Stomach (tissue), 9 donors: ENCODE results near the gene FURIN. TPM values are rescaled to one million over a fixed set of nuclear protein-coding genes. Genes with fewer than 3 reads are reported as not detected.
A peak's percentile ranks its signal among the peaks of the same experiment; 100 is the strongest.
"Not testable (repeated sequence)": the region's sequence is repeated elsewhere in the genome, so short reads cannot be mapped to it uniquely, and the experiment has no call there.

ENCODE experiments used
- DNase-seq, 2 donors: peaks; one replicate each; pipeline versions ENCODE4 v3.0.0 to v3.0.0-alpha.2; 2013 to 2019
- H3K27ac ChIP-seq, 5 donors: fragments of 200-600 bp in 4 of 5; sonication (generic) in 4 of 5; one replicate each; pipeline ENCODE4 v1.5.1; 2013 to 2019; ENCODE audit warnings: mild to moderate bottlenecking in 1 of 5, moderate library complexity in 1 of 5
- H3K27me3 ChIP-seq, 3 donors: fragments of 200-600 bp; sonication (generic); one replicate each; pipeline ENCODE4 v1.5.1; 2017 to 2019; ENCODE audit warnings: mixed run types in 1 of 3
- H3K36me3 ChIP-seq, 4 donors: fragments of 200-600 bp; sonication (generic); 1 replicate in 3 of 4; 2 replicates in 1 of 4; pipeline ENCODE4 v1.5.1; 2016 to 2019
- H3K4me1 ChIP-seq, 4 donors: fragments of 200-600 bp; sonication (generic); one replicate each; pipeline ENCODE4 v1.5.1; 2016 to 2019
- H3K4me3 ChIP-seq, 4 donors: fragments of 200-600 bp; sonication (generic) in 3 of 4; one replicate each; pipeline ENCODE4 v1.5.1; 2016 to 2019; ENCODE audit warnings: mild to moderate bottlenecking in 1 of 4
- H3K9me3 ChIP-seq, 4 donors: fragments of 200-600 bp; sonication (generic); one replicate each; pipeline ENCODE4 v1.5.1; 2016 to 2019
- CTCF ChIP-seq, 7 experiments: fragments of 450-650 bp in 4 of 7; fragments of 200-600 bp in 3 of 7; sonication (generic) in 3 of 7; IDR thresholded peaks; one replicate each; pipeline ENCODE4 v1.5.1; 2016 to 2019; ENCODE audit warnings: antibody characterized with exemption in 7 of 7, control low read depth in 2 of 7, mild to moderate bottlenecking in 1 of 7
- EP300 ChIP-seq: sonication (generic); formaldehyde crosslinking; IDR thresholded peaks from one replicate; pipeline ENCODE4 v1.6.1; 2017; ENCODE audit warnings: antibody characterized with exemption
- POLR2A ChIP-seq, 4 donors: fragments of 450-650 bp; IDR thresholded peaks; one replicate each; pipeline ENCODE4 v1.6.1; 2016; ENCODE audit warnings: antibody characterized with exemption in 4 of 4, control low read depth in 2 of 4, mild to moderate bottlenecking in 1 of 4, moderate library complexity in 1 of 4
- POLR2AphosphoS5 ChIP-seq, 3 donors: sonication (generic); formaldehyde crosslinking; IDR thresholded peaks; one replicate each; pipeline ENCODE4 v1.6.1; 2016; ENCODE audit warnings: antibody characterized with exemption in 3 of 3
- WGBS, 5 donors: extraction: QIAGEN DNeasy Blood & Tissue Kit in 3 of 5; methylation state at CpG; one replicate each; pipeline versions ENCODE4 v1.1.5 to v1.1.7; 2013 to 2018; 5-methylcytosine and 5-hydroxymethylcytosine counted together
- intact Hi-C: fragments of 100-400 bp; cut with DNase I; formaldehyde crosslinking; loops from one replicate; pipeline ENCODE4 v1.15.1; 2023; ENCODE audit warnings: low total_unique reads
- polyA plus RNA-seq, 3 donors: library from polyadenylated mRNA; stranded (reverse); fragments of 200-250 nt; gene quantifications; one replicate each; pipeline ENCODE4 v1.2.3, GENCODE V29; 2013
- total RNA-seq, 5 donors: library from RNA; depleted of rRNA; stranded (reverse); fragments of >200 nt; gene quantifications; one replicate each; pipeline versions ENCODE4 v1.1.0 to v1.2.3, GENCODE V29; 2014 to 2016
- donor health status: healthy with polysubstance abuse.
- donor health status: Bipolar disorder and iron deficiency.
- donor health status: healthy.

Gene FURIN
- total and polyA plus RNA-seq, 8 donors: 13.7 to 81.1 (median 43.2) TPM

- no peak overlapping the region for H3K4me3 ChIP-seq
- intact Hi-C loops: no loop called here
- no peaks in the 10 kb centered on the region for H3K9me3 ChIP-seq
- H3K36me3 ChIP-seq: peaks cover 21 to 33% (median 28%) of the 10 kb centered on the region in 4 donors
- no peak for DNase-seq
- TF ChIP-seq POLR2A (IDR thresholded peaks at IDR 0.05) (no peak), CTCF (IDR thresholded peaks at IDR 0.05) (no peak), EP300 (no peak), POLR2AphosphoS5 (IDR thresholded peaks at IDR 0.05) (no peak)
- H3K4me1 ChIP-seq: peaks cover 0 to 12% (median 2%) of the 10 kb centered on the region in 4 donors
- H3K27me3 ChIP-seq: no peaks in the 10 kb centered on the region
- 72 to 85% (median 80%) methylated on average over 5 of the region's 5 CpGs for WGBS, 5 donors
- no peak overlapping the region for H3K27ac ChIP-seq
Observed at GRCh38 chr15:90924375-90924774, 56.0 kb downstream of the FURIN start.

- intact Hi-C loops, DNase-seq, H3K27ac ChIP-seq, H3K9me3 ChIP-seq, H3K36me3 ChIP-seq, H3K4me3 ChIP-seq, H3K27me3 ChIP-seq: not testable (repeated sequence)
- peaks cover 13 to 28% (median 19%) of the 10 kb centered on the region in 4 donors for H3K4me1 ChIP-seq
- 91 to 93% (median 92%) methylated on average over 10 of the region's 10 CpGs for WGBS, 5 donors
Observed at GRCh38 chr15:90926766-90927165, 58.4 kb downstream of the FURIN start.

GRCh38 chr15:90928106-90928505 is 59.7 kb downstream of the FURIN start:
- H3K36me3 ChIP-seq, H3K27me3 ChIP-seq, DNase-seq, H3K9me3 ChIP-seq, intact Hi-C loops, H3K4me3 ChIP-seq: not testable (repeated sequence)
- WGBS, 5 donors: 86 to 96% (median 95%) methylated on average over 7 of the region's 7 CpGs
- H3K4me1 ChIP-seq: peaks cover 16 to 38% (median 28%) of the 10 kb centered on the region in 4 donors
- H3K27ac ChIP-seq: peak overlapping the region in 2 of 5 donors; percentile 1 to 94

- Histone ChIP-seq H3K27me3 (no peaks in the 10 kb centered on the region), H3K36me3 (no peaks in the 10 kb centered on the region), H3K4me3 (peak overlapping the region; percentile 43 to 77 (median 64)), H3K4me1 (peaks cover 17 to 51% (median 35%) of the 10 kb centered on the region in 4 donors), H3K27ac (peak overlapping the region; percentile 92 to 97 (median 95)), H3K9me3 (no peaks in the 10 kb centered on the region)
- TF ChIP-seq EP300 (no peak), POLR2A (IDR thresholded peaks at IDR 0.05) (no peak), CTCF (IDR thresholded peaks at IDR 0.05) (no peak), POLR2AphosphoS5 (IDR thresholded peaks at IDR 0.05) (no peak)
- 48 to 50% (median 48%) methylated on average over 21 of the region's 21 CpGs for WGBS, 5 donors
- DNase-seq: no peak
- intact Hi-C loops: no loop called here
Observed at GRCh38 chr15:90929246-90930019, 61.0 kb downstream of the FURIN start.

- Histone ChIP-seq H3K9me3 (no peaks in the 10 kb centered on the region), H3K4me3 (peak overlapping the region; percentile 43 to 77 (median 67)), H3K27ac (peak overlapping the region; percentile 92 to 97 (median 95)), H3K27me3 (no peaks in the 10 kb centered on the region), H3K36me3 (no peaks in the 10 kb centered on the region), H3K4me1 (peaks cover 27 to 63% (median 47%) of the 10 kb centered on the region in 4 donors)
- DNase-seq: peak in 1 of 2 donors; percentile 37
- intact Hi-C loops: no loop called here
- WGBS, 5 donors: 61 to 73% (median 69%) methylated on average over 15 of the region's 15 CpGs
- TF ChIP-seq CTCF (IDR thresholded peaks at IDR 0.05): no peak
- no peak for TF ChIP-seq EP300
- no peak for TF ChIP-seq POLR2A (IDR thresholded peaks at IDR 0.05)
- TF ChIP-seq POLR2AphosphoS5 (IDR thresholded peaks at IDR 0.05): no peak
Observed at GRCh38 chr15:90930861-90931574, 62.6 kb downstream of the FURIN start.
